Tibial artery (tissue), 4 donors: Measurements from ENCODE around the gene ASPG.

ENCODE experiments used
- DNase-seq, 2 donors: peaks; one replicate each; pipeline ENCODE4 v3.0.0-alpha.2; 2019
- H3K27ac ChIP-seq, 2 donors: fragments of 200-600 bp; sonication (generic) in 1 of 2; 1 replicate in 1 of 2; 2 replicates in 1 of 2; pipeline ENCODE4 v1.5.1; 2018 to 2019; ENCODE audit warnings: mild to moderate bottlenecking in 1 of 2
- H3K27me3 ChIP-seq, 2 donors: fragments of 200-600 bp; sonication (generic) in 1 of 2; one replicate each; pipeline versions ENCODE4 v1.5.1 to v1.6.0; 2016 to 2019
- H3K36me3 ChIP-seq, 3 donors: fragments of 200-600 bp; sonication (generic) in 2 of 3; one replicate each; pipeline ENCODE4 v1.5.1; 2016 to 2019; ENCODE audit warnings: mild to moderate bottlenecking in 2 of 3
- H3K4me1 ChIP-seq, 4 donors: fragments of 200-600 bp; sonication (generic) in 2 of 4; 1 replicate in 3 of 4; 2 replicates in 1 of 4; pipeline ENCODE4 v1.5.1; 2016 to 2019
- H3K4me3 ChIP-seq, 2 donors: fragments of 200-600 bp; sonication (generic) in 1 of 2; 1 replicate in 1 of 2; 2 replicates in 1 of 2; pipeline ENCODE4 v1.5.1; 2018 to 2019; ENCODE audit warnings: mild to moderate bottlenecking in 2 of 2
- H3K9me3 ChIP-seq, 3 donors: fragments of 200-600 bp; sonication (generic) in 1 of 3; one replicate each; pipeline ENCODE4 v1.5.1; 2016 to 2019
- CTCF ChIP-seq, 2 experiments: fragments of 200-600 bp in 1 of 2; fragments of 450-650 bp in 1 of 2; IDR thresholded peaks; one replicate each; pipeline ENCODE4 v1.5.1; 2017 to 2019; ENCODE audit warnings: antibody characterized with exemption in 2 of 2, mild to moderate bottlenecking in 1 of 2, moderate library complexity in 1 of 2
- intact Hi-C: fragments of 100-400 bp; cut with DNase I; formaldehyde crosslinking; loops from one replicate; pipeline ENCODE4 v1.15.0; 2023; ENCODE audit warnings: low total_unique reads

Gene ASPG

GRCh38 chr14:104049576-104050240, 35.8 kb upstream of the ASPG start:
- intact Hi-C loops = no loop called here
- Histone ChIP-seq H3K27ac (no peak overlapping the region), H3K4me1 (no peaks in the 10 kb centered on the region), H3K36me3 (no peaks in the 10 kb centered on the region), H3K27me3 (peaks cover 0 to 17% of the 10 kb centered on the region in 2 donors), H3K4me3 (no peak overlapping the region), H3K9me3 (no peaks in the 10 kb centered on the region)
- DNase-seq = no peak
- TF ChIP-seq CTCF (IDR thresholded peaks at IDR 0.05) = no peak

DNA sequence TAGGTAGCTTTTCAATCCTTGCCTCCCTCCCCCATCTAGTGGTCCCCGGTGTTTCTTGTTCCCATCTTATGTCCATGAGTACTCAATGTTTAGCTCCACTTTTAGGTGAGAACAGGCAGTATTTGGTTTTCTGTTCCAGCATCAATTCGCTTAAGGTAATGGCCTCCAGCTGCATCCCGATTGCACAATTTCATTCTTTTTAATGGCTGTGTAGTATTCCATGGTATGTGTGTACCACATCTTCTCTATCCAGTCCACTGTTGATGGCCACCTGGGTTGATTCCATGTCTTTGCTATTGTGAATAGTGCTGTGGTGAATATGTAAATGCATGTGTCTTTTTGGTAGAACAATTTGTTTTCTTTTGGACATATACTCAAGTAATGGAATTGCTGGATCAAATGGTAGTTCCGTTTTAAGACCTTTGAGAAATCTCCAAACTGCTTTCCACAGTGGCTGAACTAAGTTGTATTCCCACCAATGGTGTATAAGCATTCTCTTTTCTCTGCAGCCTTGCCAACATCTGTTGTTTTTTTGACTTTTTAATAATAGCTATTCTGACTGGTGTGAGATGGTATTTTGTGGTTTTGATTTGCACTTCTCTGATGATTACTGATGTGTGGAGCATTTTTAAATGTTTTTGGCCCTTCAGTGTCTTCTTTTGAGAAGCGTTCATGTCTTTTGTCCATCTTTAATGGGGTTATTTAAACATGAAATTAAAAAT, 34.2 kb upstream of the ASPG start:
- no peaks in the 10 kb centered on the region for H3K9me3 ChIP-seq
- peaks cover 0 to 17% of the 10 kb centered on the region in 2 donors for H3K27me3 ChIP-seq
- DNase-seq = no peak
- no peak overlapping the region for H3K27ac ChIP-seq
- TF ChIP-seq CTCF (IDR thresholded peaks at IDR 0.05) = no peak
- H3K4me1 ChIP-seq = no peaks in the 10 kb centered on the region
- intact Hi-C loops = no loop called here
- H3K4me3 ChIP-seq = no peak overlapping the region
- no peaks in the 10 kb centered on the region for H3K36me3 ChIP-seq

DNA sequence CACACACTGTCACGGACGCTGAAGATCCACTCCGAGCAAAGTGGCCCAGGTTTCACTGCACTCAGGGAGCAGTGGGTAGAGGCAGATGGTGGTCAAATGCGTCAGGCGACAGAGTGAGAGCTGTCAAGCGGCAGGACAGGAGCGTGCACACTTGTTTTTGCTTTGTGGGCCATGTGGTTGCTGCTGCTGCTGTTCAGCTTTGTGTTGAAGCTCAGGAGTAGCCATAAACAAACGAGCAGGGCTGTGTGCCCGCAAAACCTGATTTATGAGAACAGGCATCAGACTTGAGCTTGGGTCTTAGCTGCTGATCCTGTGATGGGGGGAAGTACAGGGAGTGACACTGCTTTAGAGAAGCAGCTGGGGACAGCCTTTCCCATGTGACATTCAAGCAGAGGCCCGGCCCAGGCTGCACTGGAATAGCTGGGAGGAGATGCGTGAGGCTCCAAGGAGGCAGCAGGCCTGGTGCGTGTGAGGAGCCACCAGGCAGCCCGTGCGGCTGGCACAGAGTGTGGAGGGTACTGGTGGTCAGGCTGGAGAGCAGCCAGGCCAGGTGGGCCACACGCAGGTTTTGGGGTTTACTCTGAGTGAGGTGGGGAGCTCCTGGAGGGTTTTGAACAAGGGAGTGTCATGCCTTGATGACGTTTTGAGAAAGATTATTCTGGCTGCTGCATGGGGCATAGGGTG, 31.1 kb upstream of the ASPG start:
- intact Hi-C loops = no loop called here
- peaks cover 0 to 17% of the 10 kb centered on the region in 2 donors for H3K27me3 ChIP-seq
- H3K36me3 ChIP-seq = no peaks in the 10 kb centered on the region
- H3K4me3 ChIP-seq = no peak overlapping the region
- H3K27ac ChIP-seq = no peak overlapping the region
- no peaks in the 10 kb centered on the region for H3K4me1 ChIP-seq
- no peak for TF ChIP-seq CTCF (IDR thresholded peaks at IDR 0.05)
- H3K9me3 ChIP-seq = no peaks in the 10 kb centered on the region
- no peak for DNase-seq

DNA sequence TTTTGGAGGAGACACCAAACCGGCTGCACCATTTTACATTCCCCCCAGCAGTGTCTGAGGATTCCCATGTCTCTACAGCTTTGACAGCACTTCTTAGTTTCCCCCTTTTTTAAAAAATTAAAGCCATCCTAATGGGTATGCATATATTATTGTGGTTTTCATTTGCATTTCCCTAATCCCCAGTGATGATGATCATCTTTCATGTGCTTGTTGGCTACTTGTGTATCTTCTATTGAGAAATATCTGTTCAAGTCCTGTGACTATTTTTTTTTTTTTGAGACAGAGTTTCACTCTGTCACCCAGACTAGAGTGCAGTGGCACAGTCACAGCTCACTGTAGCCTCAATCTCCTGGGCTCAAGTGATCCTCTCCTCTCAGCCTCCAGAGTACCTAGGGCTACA, 23.2 kb upstream of the ASPG start:
- peaks cover 0 to 14% (median 12%) of the 10 kb centered on the region in 3 donors for H3K9me3 ChIP-seq
- H3K4me1 ChIP-seq = no peaks in the 10 kb centered on the region
- H3K27me3 ChIP-seq = peaks cover 0 to 17% of the 10 kb centered on the region in 2 donors
- no peak overlapping the region for H3K4me3 ChIP-seq
- no peak for TF ChIP-seq CTCF (IDR thresholded peaks at IDR 0.05)
- H3K27ac ChIP-seq = no peak overlapping the region
- no peak for DNase-seq
- H3K36me3 ChIP-seq = no peaks in the 10 kb centered on the region
- intact Hi-C loops = no loop called here

DNA sequence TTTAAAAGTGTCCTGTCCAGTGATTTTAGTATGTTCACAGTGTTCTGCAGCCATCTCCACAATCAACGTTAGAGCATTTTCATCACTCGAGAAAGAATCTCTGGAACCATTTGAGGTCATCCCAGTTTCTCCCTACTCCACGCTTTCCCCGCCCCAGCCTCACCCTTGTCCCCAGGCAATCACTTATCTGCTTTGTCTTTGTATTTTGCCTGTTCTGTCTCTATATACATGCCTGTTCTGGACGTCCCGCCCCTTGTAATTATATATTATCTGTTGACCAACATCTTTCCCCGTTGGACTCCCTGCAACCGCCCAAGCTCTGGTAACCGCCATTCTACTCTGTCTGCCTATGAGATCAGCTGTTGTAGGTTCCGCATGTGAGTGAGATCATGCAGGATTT, 21.5 kb upstream of the ASPG start:
- Histone ChIP-seq H3K9me3 (peaks cover 0 to 19% (median 12%) of the 10 kb centered on the region in 3 donors), H3K27me3 (peaks cover 0 to 27% of the 10 kb centered on the region in 2 donors), H3K4me1 (no peaks in the 10 kb centered on the region), H3K36me3 (no peaks in the 10 kb centered on the region), H3K27ac (no peak overlapping the region), H3K4me3 (no peak overlapping the region)
- no peak for TF ChIP-seq CTCF (IDR thresholded peaks at IDR 0.05)
- intact Hi-C loops = no loop called here
- no peak for DNase-seq
